CD8-positive, alpha-beta memory T cell (primary cell): ENCODE measurements around the gene WFIKKN1. TPM values are rescaled to one million over a fixed set of nuclear protein-coding genes. Genes with fewer than 3 reads are reported as not detected.

ENCODE experiments used
- CTCF ChIA-PET: fragments of 350-600 bp; sonication (Branson Sonifier 250); formaldehyde crosslinking; loops from one replicate; lab custom pipeline; 2021; ENCODE audit warnings: antibody characterized with exemption; lab: Charles Lee
- POLR2A ChIA-PET: fragments of 350-600 bp; sonication (Branson Sonifier 250); formaldehyde crosslinking; loops from one replicate; lab custom pipeline; 2021; ENCODE audit warnings: antibody characterized with exemption; lab: Charles Lee
- DNase-seq, 5 donors: peaks; one replicate each; pipeline versions ENCODE4 v3.0.0 to v3.0.0-alpha.2; 2020 to 2022; ENCODE audit warnings: mixed read lengths in 1 of 5
- H3K27ac ChIP-seq: one replicate; pipeline ENCODE4 v1.7.0; 2013; ENCODE audit warnings: low read depth, mild to moderate bottlenecking, low read length, moderate library complexity
- H3K27me3 ChIP-seq: 2 replicates; pipeline ENCODE4 v1.7.0; 2013; ENCODE audit warnings: low read length, mild to moderate bottlenecking; ENCODE audit not compliant: insufficient read depth, poor library complexity, severe bottlenecking
- H3K36me3 ChIP-seq: 2 replicates; pipeline ENCODE4 v1.7.0; 2013; ENCODE audit warnings: mild to moderate bottlenecking, low read length, moderate library complexity; ENCODE audit not compliant: insufficient read depth
- H3K4me1 ChIP-seq: 2 replicates; pipeline ENCODE4 v1.7.0; 2013; ENCODE audit warnings: mild to moderate bottlenecking, low read length, moderate library complexity; ENCODE audit not compliant: insufficient read depth
- H3K4me3 ChIP-seq: 2 replicates; pipeline ENCODE4 v1.7.0; 2013; ENCODE audit warnings: mild to moderate bottlenecking, low read length
- H3K9me3 ChIP-seq: 2 replicates; pipeline ENCODE4 v1.7.0; 2013; ENCODE audit warnings: mild to moderate bottlenecking, low read length
- H3K27ac Mint-ChIP-seq, 8 donors: one replicate each; pipeline ENCODE4 v1.8.0; 2020 to 2021; ENCODE audit warnings: mixed read lengths in 8 of 8, mild to moderate bottlenecking in 6 of 8, inconsistent platforms in 3 of 8, moderate library complexity in 3 of 8
- H3K27me3 Mint-ChIP-seq, 2 donors: one replicate each; pipeline ENCODE4 v1.8.0; 2020 to 2021; ENCODE audit warnings: mixed read lengths in 2 of 2, mild to moderate bottlenecking in 1 of 2, moderate library complexity in 1 of 2
- H3K36me3 Mint-ChIP-seq, 3 donors: one replicate each; pipeline ENCODE4 v1.8.0; 2020 to 2021; ENCODE audit warnings: mixed read lengths in 3 of 3, inconsistent platforms in 1 of 3, mild to moderate bottlenecking in 1 of 3
- H3K4me1 Mint-ChIP-seq, 3 donors: one replicate each; pipeline ENCODE4 v1.8.0; 2020 to 2021; ENCODE audit warnings: mixed read lengths in 3 of 3, inconsistent platforms in 1 of 3, mild to moderate bottlenecking in 1 of 3
- H3K4me3 Mint-ChIP-seq, 7 donors: one replicate each; pipeline ENCODE4 v1.8.0; 2020 to 2021; ENCODE audit warnings: mixed read lengths in 7 of 7, mild to moderate bottlenecking in 6 of 7, moderate library complexity in 4 of 7, inconsistent platforms in 2 of 7
- H3K9me3 Mint-ChIP-seq, 5 donors: one replicate each; pipeline ENCODE4 v1.8.0; 2020 to 2022; ENCODE audit warnings: mixed read lengths in 5 of 5, mild to moderate bottlenecking in 3 of 5, moderate library complexity in 2 of 5, inconsistent platforms in 1 of 5
- polyA plus RNA-seq: library from polyadenylated mRNA; unstranded; fragments of 300-500 nt; fragmentation: Illumina TruSeq; gene quantifications from one replicate; pipeline ENCODE4 v1.2.3, GENCODE V29; 2021
- total RNA-seq, 2 experiments: library from RNA; stranded (reverse); gene quantifications; one replicate each; pipeline ENCODE4 v1.2.3, GENCODE V29; 2021

WFIKKN1 gene
- total and polyA plus RNA-seq, 3 experiments from 2014 or later, result 0.09 to 0.22 (median 0.11) TPM

GRCh38 chr16:591231-591630, 39.6 kb upstream of the WFIKKN1 start:
- no peaks in the 10 kb centered on the region for H3K27me3 ChIP-seq
- peak overlapping the region; percentile 63 for H3K4me3 ChIP-seq
- ChIA-PET CTCF (no interaction called here), POLR2A (no interaction called here)
- no peaks in the 10 kb centered on the region for H3K9me3 Mint-ChIP-seq
- H3K27ac ChIP-seq, result no peak overlapping the region
- peaks cover 26% of the 10 kb centered on the region for H3K4me1 ChIP-seq
- H3K27ac Mint-ChIP-seq, result peak overlapping the region in 6 of 8 donors; percentile 80 to 92 (median 84)
- H3K4me1 Mint-ChIP-seq, result peaks cover 30 to 60% (median 32%) of the 10 kb centered on the region in 3 donors
- peaks cover 0 to 26% (median 0%) of the 10 kb centered on the region in 3 donors for H3K36me3 Mint-ChIP-seq
- no peaks in the 10 kb centered on the region for H3K9me3 ChIP-seq
- DNase-seq, result no peak
- no peaks in the 10 kb centered on the region for H3K36me3 ChIP-seq
- peaks cover 0 to 1% of the 10 kb centered on the region in 2 donors for H3K27me3 Mint-ChIP-seq
- peak overlapping the region; percentile 83 to 96 (median 90) for H3K4me3 Mint-ChIP-seq

DNA sequence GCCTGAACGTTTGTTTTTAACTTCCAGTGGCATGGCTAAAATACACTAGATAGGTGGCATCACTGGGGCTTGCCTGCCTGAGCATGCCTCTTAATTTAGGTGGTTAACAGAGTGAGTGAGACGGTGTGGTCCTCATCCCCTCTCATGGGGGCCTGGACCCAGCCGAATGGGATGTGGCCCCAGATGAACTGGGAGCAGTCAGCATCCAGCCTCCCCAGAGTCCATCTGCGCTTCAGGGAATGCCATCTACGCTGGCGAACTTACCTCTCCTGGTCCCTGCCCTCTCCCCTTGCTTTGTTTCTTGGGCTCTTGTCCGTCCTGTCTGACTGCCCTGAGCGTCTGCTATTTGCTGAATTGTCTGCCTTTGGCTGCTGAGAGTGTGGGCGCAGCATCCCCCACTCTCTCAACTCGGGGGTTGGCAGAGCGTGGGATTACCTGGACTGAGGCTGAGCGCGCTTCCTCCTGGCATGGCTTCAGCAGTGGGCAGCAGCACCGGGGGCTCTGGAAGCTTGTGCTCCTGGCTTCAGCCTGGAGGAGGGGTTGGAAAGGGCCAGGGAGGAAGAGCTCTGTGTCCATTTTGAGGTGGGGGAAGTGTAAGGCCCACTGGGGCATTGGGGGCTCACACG, 38.8 kb upstream of the WFIKKN1 start:
- H3K9me3 Mint-ChIP-seq, result no peaks in the 10 kb centered on the region
- H3K27ac Mint-ChIP-seq, result peak overlapping the region in 2 of 8 donors; percentile 90 to 92
- H3K9me3 ChIP-seq, result no peaks in the 10 kb centered on the region
- H3K36me3 Mint-ChIP-seq, result peaks cover 0 to 33% (median 0%) of the 10 kb centered on the region in 3 donors
- no peaks in the 10 kb centered on the region for H3K27me3 ChIP-seq
- ChIA-PET CTCF (no interaction called here), POLR2A (no interaction called here)
- DNase-seq, result no peak
- peaks cover 30 to 64% (median 33%) of the 10 kb centered on the region in 3 donors for H3K4me1 Mint-ChIP-seq
- peak overlapping the region; percentile 32 to 96 (median 86) for H3K4me3 Mint-ChIP-seq
- no peaks in the 10 kb centered on the region for H3K36me3 ChIP-seq
- peaks cover 0 to 1% of the 10 kb centered on the region in 2 donors for H3K27me3 Mint-ChIP-seq
- H3K4me3 ChIP-seq, result no peak overlapping the region
- no peak overlapping the region for H3K27ac ChIP-seq
- H3K4me1 ChIP-seq, result peaks cover 24% of the 10 kb centered on the region

GRCh38 chr16:592518-593306, 38.1 kb upstream of the WFIKKN1 start:
- Histone ChIP-seq H3K36me3 (no peaks in the 10 kb centered on the region), H3K4me1 (peaks cover 17% of the 10 kb centered on the region), H3K9me3 (no peaks in the 10 kb centered on the region), H3K27ac (no peak overlapping the region), H3K27me3 (no peaks in the 10 kb centered on the region), H3K4me3 (no peak overlapping the region)
- peaks cover 30 to 62% (median 31%) of the 10 kb centered on the region in 3 donors for H3K4me1 Mint-ChIP-seq
- H3K27me3 Mint-ChIP-seq, result peaks cover 0 to 1% of the 10 kb centered on the region in 2 donors
- no peaks in the 10 kb centered on the region for H3K9me3 Mint-ChIP-seq
- ChIA-PET POLR2A (no interaction called here), CTCF (interaction anchor here (1.1 kb wide), 1 partner anchor 75 kb away, joined by 3 read pairs; the partner anchor contains the start of gene RHOT2)
- H3K4me3 Mint-ChIP-seq, result peak overlapping the region in 3 of 7 donors; percentile 20 to 48 (median 45)
- peak overlapping the region in 2 of 8 donors; percentile 73 to 92 for H3K27ac Mint-ChIP-seq
- H3K36me3 Mint-ChIP-seq, result peaks cover 0 to 33% (median 0%) of the 10 kb centered on the region in 3 donors
- no peak for DNase-seq

- Histone ChIP-seq H3K27ac (no peak overlapping the region), H3K4me3 (no peak overlapping the region), H3K27me3 (no peaks in the 10 kb centered on the region), H3K4me1 (peaks cover 10% of the 10 kb centered on the region), H3K36me3 (no peaks in the 10 kb centered on the region), H3K9me3 (no peaks in the 10 kb centered on the region)
- Mint-ChIP-seq H3K4me1 (peaks cover 29 to 56% (median 30%) of the 10 kb centered on the region in 3 donors), H3K4me3 (peak overlapping the region in 3 of 7 donors; percentile 45 to 83 (median 51)), H3K36me3 (peaks cover 0 to 33% (median 0%) of the 10 kb centered on the region in 3 donors), H3K27ac (peak overlapping the region in 3 of 8 donors; percentile 61 to 71 (median 68)), H3K27me3 (peaks cover 0 to 1% of the 10 kb centered on the region in 2 donors), H3K9me3 (no peaks in the 10 kb centered on the region)
- CTCF ChIA-PET, result interaction anchor here (1.1 kb wide), 1 partner anchor 74 kb away, joined by 3 read pairs; the partner anchor contains the start of gene RHOT2
- no peak for DNase-seq
- POLR2A ChIA-PET, result no interaction called here
Observed at GRCh38 chr16:593406-593805, 37.4 kb upstream of the WFIKKN1 start.

DNA sequence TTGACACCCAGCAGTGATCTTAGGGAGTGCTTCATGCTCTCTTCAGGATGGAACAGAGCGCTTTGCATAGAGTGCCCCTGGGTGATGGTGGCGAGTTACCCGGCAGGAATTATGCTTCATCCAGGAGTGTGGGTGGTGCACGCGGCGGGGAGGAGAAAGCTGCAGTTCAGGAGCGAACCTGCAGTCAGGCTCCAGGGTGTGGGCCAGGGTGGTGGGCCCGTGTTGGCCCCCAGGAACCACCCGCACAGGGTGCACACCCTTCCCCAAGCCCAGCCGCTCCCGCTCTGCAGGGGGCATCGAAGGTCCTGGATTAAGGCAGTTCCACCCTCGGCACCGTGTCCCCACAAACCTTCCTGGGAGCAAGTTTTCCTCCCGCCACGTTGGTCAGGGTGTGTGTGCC, 37.0 kb upstream of the WFIKKN1 start:
- H3K27me3 Mint-ChIP-seq, result no peaks in the 10 kb centered on the region
- Histone ChIP-seq H3K36me3 (no peaks in the 10 kb centered on the region), H3K4me1 (peaks cover 9% of the 10 kb centered on the region), H3K9me3 (no peaks in the 10 kb centered on the region), H3K27me3 (no peaks in the 10 kb centered on the region), H3K27ac (no peak overlapping the region), H3K4me3 (no peak overlapping the region)
- CTCF ChIA-PET, result interaction anchor here (1.1 kb wide), 1 partner anchor 74 kb away, joined by 3 read pairs; the partner anchor contains the start of gene RHOT2
- H3K27ac Mint-ChIP-seq, result peak overlapping the region in 2 of 8 donors; percentile 61 to 71
- POLR2A ChIA-PET, result interaction anchor here (0.6 kb wide), 1 partner anchor 9 kb away, joined by 3 read pairs; no protein-coding TSS in a partner anchor
- peaks cover 0 to 34% (median 0%) of the 10 kb centered on the region in 3 donors for H3K36me3 Mint-ChIP-seq
- no peak for DNase-seq
- no peaks in the 10 kb centered on the region for H3K9me3 Mint-ChIP-seq
- H3K4me1 Mint-ChIP-seq, result peaks cover 26 to 52% (median 30%) of the 10 kb centered on the region in 3 donors
- H3K4me3 Mint-ChIP-seq, result peak overlapping the region in 2 of 7 donors; percentile 51 to 83

DNA sequence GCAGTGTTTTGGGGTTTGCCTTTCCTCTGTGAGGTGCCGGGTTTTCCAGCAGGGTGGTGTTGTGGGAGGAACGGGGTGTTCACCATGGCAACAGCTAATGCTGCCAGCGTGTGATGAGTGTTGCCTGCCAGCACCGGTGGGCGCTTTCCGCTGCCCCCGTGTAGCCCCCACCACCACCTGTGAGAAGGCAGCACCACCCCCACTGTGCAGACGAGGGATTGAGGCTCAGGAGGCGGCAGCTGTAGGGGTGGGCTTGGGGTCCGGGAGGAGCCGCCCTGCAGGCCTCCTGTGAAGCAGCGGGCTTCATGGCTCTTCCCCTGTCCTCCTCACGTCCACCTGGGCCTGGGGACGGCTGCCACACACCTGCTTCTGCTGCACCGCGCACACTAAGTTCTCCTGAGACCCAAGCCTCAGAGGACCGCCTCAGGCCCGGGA, 35.7 kb upstream of the WFIKKN1 start:
- ChIA-PET POLR2A (interaction anchor here (0.8 kb wide), 1 partner anchor 42 kb away, joined by 10 read pairs; the partner anchor contains the start of gene METTL26), CTCF (interaction anchor here (1.1 kb wide), 1 partner anchor 15 kb away, joined by 3 read pairs; no protein-coding TSS in a partner anchor)
- Mint-ChIP-seq H3K27me3 (no peaks in the 10 kb centered on the region), H3K4me3 (no peak overlapping the region), H3K4me1 (peaks cover 26 to 49% (median 30%) of the 10 kb centered on the region in 3 donors), H3K27ac (peak overlapping the region in 1 of 8 donors; percentile 67), H3K36me3 (peaks cover 0 to 27% (median 0%) of the 10 kb centered on the region in 3 donors), H3K9me3 (no peaks in the 10 kb centered on the region)
- Histone ChIP-seq H3K9me3 (no peaks in the 10 kb centered on the region), H3K4me1 (peaks cover 9% of the 10 kb centered on the region), H3K27ac (no peak overlapping the region), H3K4me3 (no peak overlapping the region), H3K36me3 (no peaks in the 10 kb centered on the region), H3K27me3 (no peaks in the 10 kb centered on the region)
- DNase-seq, result no peak

- Mint-ChIP-seq H3K27ac (peak overlapping the region in 2 of 8 donors; percentile 14 to 44), H3K4me1 (peaks cover 20 to 41% (median 22%) of the 10 kb centered on the region in 3 donors), H3K36me3 (peaks cover 0 to 28% (median 0%) of the 10 kb centered on the region in 3 donors), H3K4me3 (peak overlapping the region in 1 of 7 donors; percentile 28), H3K9me3 (no peaks in the 10 kb centered on the region), H3K27me3 (no peaks in the 10 kb centered on the region)
- no peak for DNase-seq
- CTCF ChIA-PET, result interaction anchor here (1.1 kb wide), 1 partner anchor 14 kb away, joined by 3 read pairs; no protein-coding TSS in a partner anchor
- Histone ChIP-seq H3K4me1 (peaks cover 1% of the 10 kb centered on the region), H3K27ac (no peak overlapping the region), H3K9me3 (no peaks in the 10 kb centered on the region), H3K36me3 (no peaks in the 10 kb centered on the region), H3K27me3 (no peaks in the 10 kb centered on the region), H3K4me3 (no peak overlapping the region)
- POLR2A ChIA-PET, result interaction anchor here (0.8 kb wide), 1 partner anchor 40 kb away, joined by 10 read pairs; the partner anchor contains the start of gene METTL26
Observed at GRCh38 chr16:595942-596735, 34.6 kb upstream of the WFIKKN1 start.
